ENCODE data around the gene LPP.

Gene LPP

GRCh38 chr3:188939814-188940572, 786.0 kb downstream of the LPP start:
- intact Hi-C loops (cut with DNase I): no loop called here
- no peak for DNase-seq

All from posterior cingulate gyrus (tissue), 11 donors.